T47D (cell line): ENCODE results near the gene TKFC.
A peak's percentile ranks its signal among the peaks of the same experiment; 100 is the strongest.

Experiments used
- DNase-seq, 2 experiments: peaks; one replicate each; pipeline versions ENCODE4 v3.0.0 to v3.0.0-alpha.2; 2011 to 2012; ENCODE audit warnings: low read depth in 1 of 2, low spot score in 1 of 2
- JUND ChIP-seq: IDR thresholded peaks from 2 replicates; pipeline ENCODE4 v1.6.1; 2012; ENCODE audit warnings: low read depth
- in situ Hi-C: cut with HindIII; loops from 2 replicates; pipeline ENCODE4 v1.10.0; 2016; ENCODE audit warnings: low sequenced_read_pairs, low pct_unique_long_range_greater_than_20kb

Gene TKFC

GRCh38 chr11:61332797-61333549, at the start of gene TKFC, which contains the start of gene DDB1:
Gene TKFC, plus strand, starts transcription at chr11:61333228. Its CDS starts 1,501 bp downstream, at chr11:61334729.
Gene DDB1, minus strand, starts transcription at chr11:61333105. Its CDS starts 137 bp downstream, at chr11:61332968.
- no peak; the same call in 1 of the 2 replicates for TF ChIP-seq JUND
- in situ Hi-C loops: no loop called here
- DNase-seq: peak; percentile 97 to 99

GRCh38 chr11:61283613-61284012, 49.4 kb upstream of the TKFC start:
- peak in 1 of 2 experiments; percentile 24 for DNase-seq
- in situ Hi-C loops: no loop called here
- no peak for TF ChIP-seq JUND

- no peak for DNase-seq
- TF ChIP-seq JUND: no peak
Measured at GRCh38 chr11:61287338-61287977, 45.6 kb upstream of the TKFC start.

GRCh38 chr11:61290905-61291690, 41.9 kb upstream of the TKFC start:
- no peak for TF ChIP-seq JUND
- in situ Hi-C loops: no loop called here
- no peak for DNase-seq

More at GRCh38 chr11:61287338-61287977, 45.6 kb upstream of the TKFC start:
- in situ Hi-C loops: no loop called here

- in situ Hi-C loops: no loop called here
- DNase-seq: no peak
- no peak for TF ChIP-seq JUND
Measured at GRCh38 chr11:61292356-61292755, 40.7 kb upstream of the TKFC start.

GRCh38 chr11:61293867-61294716, 38.9 kb upstream of the TKFC start:
- DNase-seq: no peak
- TF ChIP-seq JUND: no peak
- in situ Hi-C loops: no loop called here

GRCh38 chr11:61294717-61295595, 38.1 kb upstream of the TKFC start, which contains the start of gene VWCE:
Gene VWCE, minus strand, starts transcription at chr11:61295316. Its CDS starts 279 bp downstream, at chr11:61295037.
- no peak for DNase-seq
- in situ Hi-C loops: no loop called here

GRCh38 chr11:61295596-61295926, 37.5 kb upstream of the TKFC start:
- no peak for TF ChIP-seq JUND
- in situ Hi-C loops: no loop called here
- DNase-seq: no peak

More at GRCh38 chr11:61294717-61295595, 38.1 kb upstream of the TKFC start, which contains the start of gene VWCE:
- TF ChIP-seq JUND: no peak

GRCh38 chr11:61297341-61297740, 35.7 kb upstream of the TKFC start:
- peak in 1 of 2 experiments; percentile 13 for DNase-seq
- no peak for TF ChIP-seq JUND
- in situ Hi-C loops: no loop called here

GRCh38 chr11:61297746-61298145, 35.3 kb upstream of the TKFC start:
- no peak for TF ChIP-seq JUND
- peak in 1 of 2 experiments; percentile 19 for DNase-seq
- in situ Hi-C loops: no loop called here

GRCh38 chr11:61298663-61299244, 34.3 kb upstream of the TKFC start:
- DNase-seq: no peak
- no peak for TF ChIP-seq JUND
- in situ Hi-C loops: no loop called here
